GM19351 (cell line): Measurements from ENCODE around the gene C1QL3.

Source experiments
- ATAC-seq: cut with Tn5 transposase; IDR thresholded peaks from one replicate; pipeline ENCODE4 v1.9.1; 2021; ENCODE audit warnings: mild to moderate bottlenecking, moderate library complexity; ENCODE audit not compliant: unreplicated experiment

Gene C1QL3

DNA sequence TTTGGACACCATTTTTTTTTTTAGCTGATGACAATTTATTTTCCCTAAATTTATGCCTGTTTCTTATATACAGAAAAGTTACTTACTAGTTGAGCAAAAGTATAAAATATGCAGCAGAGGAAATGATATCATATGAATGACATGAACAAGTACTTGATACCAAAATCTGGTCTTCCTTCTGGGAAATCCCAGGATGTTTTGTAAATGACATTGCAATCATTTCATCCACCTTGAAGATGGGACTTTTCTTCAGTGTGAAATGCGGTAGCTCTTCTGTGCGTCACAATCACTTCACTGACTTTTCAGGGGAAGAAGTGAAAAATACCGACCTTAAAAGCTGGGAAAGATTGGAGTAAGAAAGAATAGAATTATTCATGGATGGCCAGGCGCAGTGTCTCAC, 23.8 kb downstream of the C1QL3 start:
- no peak for ATAC-seq

DNA sequence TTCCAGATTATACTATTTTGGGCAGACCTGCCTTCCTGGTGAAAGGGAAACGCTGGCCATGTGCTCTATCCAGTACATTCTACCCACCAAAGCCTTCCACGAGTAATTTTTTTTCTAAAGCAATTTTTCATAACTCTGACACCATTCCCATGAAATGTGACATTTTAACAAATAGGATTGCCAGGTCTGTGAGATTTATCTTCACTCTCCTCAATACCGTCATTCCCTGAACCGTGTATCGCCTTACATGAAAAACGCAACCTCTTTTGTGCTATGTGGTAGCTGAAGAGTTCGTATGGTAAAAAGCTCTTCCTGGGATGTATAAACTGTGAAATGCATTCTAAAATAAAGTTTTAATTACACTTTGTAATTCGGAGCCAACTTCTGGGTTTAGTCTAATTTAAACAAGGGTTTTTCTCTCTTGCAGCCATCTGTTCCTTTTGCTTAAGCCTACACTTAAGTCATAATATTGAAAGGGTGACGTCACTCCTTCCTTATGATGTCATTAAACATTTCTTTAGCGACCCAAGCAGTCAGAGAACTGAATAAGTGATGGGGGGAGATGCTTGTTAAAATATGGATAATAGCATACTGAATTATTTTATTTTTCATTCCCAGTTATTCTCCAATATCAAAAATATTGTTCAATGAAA, 27.7 kb downstream of the C1QL3 start:
- ATAC-seq = no peak

DNA sequence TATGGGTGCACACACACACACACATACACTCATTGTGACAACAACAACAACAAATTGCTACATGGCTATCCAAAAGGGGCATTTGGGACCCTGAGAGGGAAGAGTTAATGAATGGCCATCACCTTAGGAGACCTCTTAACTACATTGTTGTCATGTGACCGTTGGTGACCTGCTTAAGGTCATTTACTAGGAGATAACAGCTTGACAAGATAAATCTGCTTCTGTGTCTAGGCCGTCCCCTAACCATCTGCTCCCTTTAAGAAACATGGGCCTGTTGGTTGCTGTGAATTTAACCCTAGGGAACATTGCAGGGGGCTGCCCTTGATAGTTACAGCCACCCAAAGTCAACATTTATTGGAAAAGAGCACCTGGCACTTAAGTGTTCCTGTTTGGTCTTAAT, 29.7 kb downstream of the C1QL3 start:
- no peak for ATAC-seq

DNA sequence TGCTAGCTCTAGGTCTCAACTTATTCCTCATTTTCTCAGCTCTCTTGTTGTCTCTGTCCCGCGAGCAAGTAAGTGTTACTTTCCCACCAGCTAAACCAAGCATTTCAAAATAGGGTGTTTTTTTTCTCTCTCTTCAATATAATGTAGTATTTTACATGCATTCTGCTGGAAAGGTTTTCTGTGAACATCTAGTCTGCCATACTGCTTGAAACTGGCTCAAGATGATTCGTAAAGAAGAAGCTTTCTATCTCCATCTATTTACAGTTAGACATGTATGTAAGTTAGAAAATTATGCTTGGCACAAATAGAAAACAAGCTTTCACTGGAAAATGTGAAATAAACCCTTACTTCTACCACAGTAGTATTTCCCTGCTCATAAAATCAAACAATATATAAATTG, 31.2 kb downstream of the C1QL3 start:
- ATAC-seq = no peak

DNA sequence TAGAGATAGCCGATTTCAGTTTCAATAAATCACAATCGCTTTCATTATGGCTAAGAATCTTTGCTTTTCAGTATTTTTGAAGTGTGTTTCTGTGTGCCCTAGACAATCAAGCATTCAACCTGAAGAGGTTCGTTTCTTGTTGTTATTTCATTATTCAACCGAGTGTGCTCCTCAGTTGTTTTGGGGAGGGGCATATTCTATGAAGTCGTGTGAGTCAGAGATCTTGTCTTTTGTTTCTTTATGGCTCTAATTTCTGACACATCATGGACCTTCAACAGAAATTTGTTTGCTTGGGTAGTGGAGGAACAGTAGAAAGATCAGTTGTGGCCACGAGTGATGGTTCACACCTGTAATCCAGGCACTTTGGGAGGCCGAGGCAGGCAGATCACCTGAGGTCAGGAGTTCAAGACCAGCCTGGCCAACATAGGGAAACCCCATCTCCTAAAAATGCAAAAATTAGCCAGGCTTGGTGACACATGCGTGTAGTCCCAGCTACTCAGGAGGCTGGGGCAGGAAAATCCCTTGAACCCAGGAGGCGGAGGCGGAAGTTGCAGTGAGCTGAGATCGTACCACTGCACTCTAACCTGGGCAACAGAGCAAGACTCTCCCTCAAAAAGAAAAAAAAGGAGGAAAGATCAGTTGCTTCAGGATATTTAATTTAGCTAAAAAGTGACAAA, 38.3 kb downstream of the C1QL3 start:
- ATAC-seq = no peak

DNA sequence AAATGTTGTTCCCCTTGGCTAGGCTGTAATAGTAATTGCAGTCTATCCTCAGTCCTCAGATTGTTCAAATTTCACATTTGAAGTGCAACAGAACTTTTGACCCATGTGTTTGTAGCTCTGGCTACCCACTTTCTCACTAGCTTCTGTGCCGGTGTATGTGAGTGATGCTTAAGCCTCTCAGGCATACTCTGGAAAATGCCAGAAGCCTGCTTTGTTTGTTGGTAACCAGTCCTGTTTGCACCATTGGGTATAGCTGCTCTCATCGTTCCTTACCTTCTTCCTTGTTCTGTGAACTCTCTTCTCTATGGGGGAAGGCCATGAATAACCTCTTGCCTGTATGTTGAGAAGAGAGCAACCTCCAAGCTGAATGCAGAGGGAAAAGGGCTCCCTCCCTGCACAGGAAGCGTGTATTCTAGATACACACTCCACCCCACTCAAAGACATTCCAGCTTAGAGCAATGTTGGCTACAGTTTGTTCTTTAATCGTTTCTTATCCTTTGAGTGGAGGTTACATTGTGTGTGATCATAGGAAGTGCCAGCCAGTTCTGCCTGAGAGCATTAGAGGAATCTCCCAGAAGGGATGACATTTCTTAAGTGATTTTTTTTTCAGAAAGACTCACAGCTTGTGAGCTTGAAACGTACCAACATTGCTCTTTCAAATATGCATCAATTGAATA, 40.5 kb downstream of the C1QL3 start:
- no peak for ATAC-seq

DNA sequence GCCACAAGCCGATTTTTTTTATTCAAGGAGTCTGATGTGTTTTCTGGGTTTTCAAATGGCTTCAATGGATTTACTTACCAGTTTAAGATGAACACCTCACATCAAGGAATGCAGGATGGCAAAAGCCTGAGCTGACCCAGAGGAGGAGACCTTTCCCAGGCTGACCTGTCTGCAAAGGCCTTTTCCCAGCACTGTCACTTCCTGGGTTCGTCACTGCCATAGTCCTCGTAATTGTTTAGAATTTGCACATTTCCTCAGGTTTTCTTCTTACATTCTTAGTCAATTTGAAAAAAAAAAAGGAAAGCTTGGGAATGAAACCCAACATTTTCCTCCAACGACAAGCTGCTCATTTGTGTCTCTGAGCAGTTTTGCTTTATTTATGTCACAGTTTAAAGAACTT, 42.9 kb downstream of the C1QL3 start:
- no peak for ATAC-seq

DNA sequence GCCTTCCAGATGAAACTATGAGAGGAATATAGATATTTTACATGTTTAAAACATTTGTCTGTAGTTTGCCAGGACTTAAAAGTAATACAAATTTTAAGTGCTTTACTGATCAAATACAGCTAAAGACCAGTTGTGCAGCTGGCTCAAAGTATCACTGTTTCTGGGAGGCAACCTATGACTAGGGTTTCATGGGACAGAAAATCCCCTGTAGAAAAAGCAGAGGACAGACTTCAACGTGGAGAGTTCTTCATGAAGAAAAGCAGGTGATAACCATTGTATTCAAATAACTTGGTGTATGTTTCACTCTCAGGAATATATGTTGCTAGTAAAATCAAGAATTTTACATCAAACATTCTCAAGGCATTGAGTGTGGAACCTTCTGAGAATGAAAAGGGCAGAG, 43.9 kb downstream of the C1QL3 start:
- ATAC-seq = no peak

DNA sequence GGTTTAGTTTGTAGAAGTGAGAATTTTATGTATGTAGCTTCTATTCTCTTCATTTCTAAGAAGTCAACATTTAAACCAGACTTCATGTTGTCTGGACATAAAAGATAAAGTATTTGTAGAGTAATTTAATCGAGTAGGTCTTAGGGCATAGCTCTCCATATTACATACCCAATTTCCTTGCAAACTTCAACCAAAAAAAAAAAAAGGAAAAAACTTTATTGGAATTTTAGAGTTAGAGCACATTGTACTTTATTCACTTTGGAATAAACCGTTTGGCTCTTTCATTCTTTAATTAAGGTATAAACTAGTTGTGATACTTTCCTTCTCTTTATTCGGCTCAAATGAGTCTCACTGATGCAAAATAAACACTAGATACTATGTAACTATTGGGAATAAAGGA, 48.9 kb downstream of the C1QL3 start:
- ATAC-seq = no peak

DNA sequence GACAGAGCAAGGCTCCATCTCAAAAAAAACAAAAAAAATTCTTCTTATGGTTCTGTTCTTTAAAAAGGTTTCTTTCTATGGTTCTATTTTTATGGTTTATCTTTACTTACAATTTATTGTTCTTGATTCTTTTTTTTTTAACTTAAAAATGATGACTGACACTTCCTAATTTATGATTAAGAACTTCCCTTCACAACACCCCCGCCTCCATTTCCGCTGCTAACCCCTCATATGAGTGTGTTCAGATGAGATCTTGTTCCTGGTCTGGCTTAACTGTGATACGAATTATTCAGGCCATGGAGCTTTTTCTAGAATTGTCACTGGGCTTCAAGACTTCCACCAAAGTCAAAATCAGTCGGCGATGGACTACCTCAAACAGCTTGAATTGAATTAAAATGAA, 50.9 kb downstream of the C1QL3 start:
- no peak for ATAC-seq

DNA sequence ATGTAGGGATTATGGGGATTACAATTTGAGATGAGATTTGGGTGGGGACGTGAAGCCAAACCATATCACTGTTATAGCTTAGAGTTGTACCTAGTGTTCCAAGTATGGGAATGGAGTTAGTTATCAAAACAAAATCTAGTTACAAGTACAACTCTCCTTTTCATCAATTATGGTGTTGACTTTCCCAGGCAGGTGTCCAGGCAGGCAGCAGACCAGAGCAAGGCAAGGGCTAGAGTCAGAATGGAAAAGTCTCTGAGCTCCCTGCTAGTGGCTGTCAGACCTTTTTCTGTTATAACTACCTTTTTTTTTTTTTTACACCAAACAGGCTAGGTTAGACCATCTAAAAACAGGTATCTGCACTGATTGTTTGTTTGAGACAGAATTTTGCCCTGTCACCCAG, 55.7 kb downstream of the C1QL3 start:
- no peak for ATAC-seq
